Panc1 (cell line): Measurements from ENCODE around the gene TLR1. TPM values are rescaled to one million over a fixed set of nuclear protein-coding genes. Genes with fewer than 3 reads are reported as not detected.

Source experiments
- ATAC-seq: fragments of 200-7000 bp; cut with Tn5 transposase; 2 replicates; pipeline ENCODE4 v1.9.1; 2020; ENCODE audit warnings: mild to moderate bottlenecking, moderate library complexity
- BruUV-seq: library from RNA; stranded (reverse); fragments of 400-500 nt; replicated peaks from 2 replicates; lab custom pipeline; 2021; lab: Mats Ljungman, UMichigan
- CTCF ChIA-PET: fragments of 300-600 bp; sonication (Branson Sonifier 250); formaldehyde crosslinking; loops from one replicate; lab custom pipeline; 2022; ENCODE audit warnings: antibody characterized with exemption; lab: Charles Lee
- POLR2A ChIA-PET: fragments of 300-600 bp; sonication (Branson Sonifier 250); formaldehyde crosslinking; loops from one replicate; lab custom pipeline; 2022; ENCODE audit warnings: antibody characterized with exemption; lab: Charles Lee
- DNase-seq: peaks from one replicate; pipeline ENCODE4 v3.0.0-alpha.2; 2010; ENCODE audit warnings: low read depth, low spot score
- H3K27ac ChIP-seq: 2 replicates; pipeline ENCODE4 v1.5.1; 2011; ENCODE audit warnings: mild to moderate bottlenecking, low read length, inconsistent platforms
- H3K27me3 ChIP-seq: fragments of 200-500 bp; sonication (Bioruptor generic); 2 replicates; pipeline ENCODE4 v1.6.0; 2014; ENCODE audit warnings: low read length, inconsistent platforms; ENCODE audit not compliant: control insufficient read depth, insufficient read depth
- H3K36me3 ChIP-seq: fragments of 200-500 bp; sonication (Bioruptor generic); 2 replicates; pipeline ENCODE4 v1.5.1; 2014; ENCODE audit warnings: inconsistent platforms, mild to moderate bottlenecking, low read length, moderate library complexity; ENCODE audit not compliant: control insufficient read depth, insufficient read depth
- H3K4me1 ChIP-seq: 2 replicates; pipeline ENCODE4 v1.5.1; 2011; ENCODE audit warnings: inconsistent platforms, mild to moderate bottlenecking, low read length, moderate library complexity; ENCODE audit not compliant: control insufficient read depth, insufficient read depth
- H3K4me3 ChIP-seq, 2 experiments: 2 replicates each; pipeline ENCODE4 v1.5.1; 2011 to 2012; ENCODE audit warnings: low read depth in 2 of 2, low read length in 2 of 2, mild to moderate bottlenecking in 2 of 2, inconsistent platforms in 1 of 2, moderate library complexity in 1 of 2
- H3K9me3 ChIP-seq: fragments of 200-500 bp; sonication (Bioruptor generic); 2 replicates; pipeline ENCODE4 v1.5.1; 2014; ENCODE audit warnings: low read depth, mild to moderate bottlenecking, inconsistent platforms, low read length, moderate library complexity; ENCODE audit not compliant: control insufficient read depth, insufficient read depth
- POLR2AphosphoS5 ChIP-seq: IDR thresholded peaks from 2 replicates; pipeline ENCODE4 v1.6.1; 2012; ENCODE audit warnings: mild to moderate bottlenecking, low read depth, low read length, moderate library complexity
- SIN3A ChIP-seq: IDR thresholded peaks from 2 replicates; pipeline ENCODE4 v1.6.1; 2012; ENCODE audit warnings: low read depth, mild to moderate bottlenecking, low read length, moderate library complexity, borderline replicate concordance; ENCODE audit not compliant: insufficient read depth
- TCF7L2 ChIP-seq: IDR thresholded peaks from 2 replicates; pipeline ENCODE4 v1.6.1; 2011; ENCODE audit warnings: mild to moderate bottlenecking, low read depth, low read length, inconsistent platforms
- in situ Hi-C: cut with HindIII; loops from 2 replicates; pipeline ENCODE4 v1.10.0; 2016; ENCODE audit warnings: low sequenced_read_pairs, low pct_unique_long_range_greater_than_20kb
- intact Hi-C: fragments of 100-400 bp; cut with micrococcal nuclease; formaldehyde crosslinking; loops from one replicate; pipeline ENCODE4 v1.10.0; 2022; ENCODE audit not compliant: unreplicated experiment
- total RNA-seq: library from RNA; stranded (reverse); gene quantifications from one replicate; pipeline ENCODE4 v1.2.1, GENCODE V29; 2021; ENCODE audit not compliant: unreplicated experiment
- TF ChIP-seq, protein P1 (sequence below): fragments of 450-650 bp; IDR thresholded peaks from 2 replicates; pipeline ENCODE4 v1.5.1; 2017; ENCODE audit warnings: mild to moderate bottlenecking
- TF ChIP-seq, protein P2 (sequence below), 2 experiments: IDR thresholded peaks; 2 replicates each; pipeline ENCODE4 v1.6.1; 2011 to 2012; ENCODE audit warnings: low read depth in 2 of 2, control low read depth in 1 of 2, low read length in 1 of 2, mild to moderate bottlenecking in 1 of 2, moderate library complexity in 1 of 2; ENCODE audit not compliant: insufficient read depth in 1 of 2

The TLR1 gene
- total RNA-seq, 1 experiment from 2014 or later: 0.41 TPM

DNA sequence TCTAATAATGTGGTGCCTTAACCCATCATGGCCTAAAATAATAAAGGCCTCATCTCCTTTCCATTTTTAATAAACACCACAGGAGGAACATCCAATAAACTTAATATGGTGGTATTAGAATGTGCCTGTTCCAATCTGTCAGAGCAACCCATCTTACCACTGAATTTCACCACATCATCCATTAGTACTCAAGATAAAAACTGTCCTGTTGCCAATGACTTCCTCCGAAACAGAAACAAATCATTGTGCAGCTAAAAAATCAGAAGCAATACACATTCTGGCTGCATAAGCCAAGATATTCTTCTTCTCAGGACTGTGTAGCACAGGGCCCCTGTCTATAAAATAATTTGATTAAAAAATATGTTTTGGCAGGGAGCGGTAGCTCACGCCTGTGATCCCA, 40.3 kb downstream of the TLR1 start:
- H3K27me3 ChIP-seq: no peaks in the 10 kb centered on the region
- POLR2A ChIA-PET: no interaction called here
- BruUV-seq: no TSS peak
- H3K4me3 ChIP-seq: no peak overlapping the region
- H3K27ac ChIP-seq: no peak overlapping the region
- no peaks in the 10 kb centered on the region for H3K4me1 ChIP-seq
- ATAC-seq (no peak), DNase-seq (no peak)
- in situ Hi-C loops: no loop called here
- TF ChIP-seq, protein P1, sequence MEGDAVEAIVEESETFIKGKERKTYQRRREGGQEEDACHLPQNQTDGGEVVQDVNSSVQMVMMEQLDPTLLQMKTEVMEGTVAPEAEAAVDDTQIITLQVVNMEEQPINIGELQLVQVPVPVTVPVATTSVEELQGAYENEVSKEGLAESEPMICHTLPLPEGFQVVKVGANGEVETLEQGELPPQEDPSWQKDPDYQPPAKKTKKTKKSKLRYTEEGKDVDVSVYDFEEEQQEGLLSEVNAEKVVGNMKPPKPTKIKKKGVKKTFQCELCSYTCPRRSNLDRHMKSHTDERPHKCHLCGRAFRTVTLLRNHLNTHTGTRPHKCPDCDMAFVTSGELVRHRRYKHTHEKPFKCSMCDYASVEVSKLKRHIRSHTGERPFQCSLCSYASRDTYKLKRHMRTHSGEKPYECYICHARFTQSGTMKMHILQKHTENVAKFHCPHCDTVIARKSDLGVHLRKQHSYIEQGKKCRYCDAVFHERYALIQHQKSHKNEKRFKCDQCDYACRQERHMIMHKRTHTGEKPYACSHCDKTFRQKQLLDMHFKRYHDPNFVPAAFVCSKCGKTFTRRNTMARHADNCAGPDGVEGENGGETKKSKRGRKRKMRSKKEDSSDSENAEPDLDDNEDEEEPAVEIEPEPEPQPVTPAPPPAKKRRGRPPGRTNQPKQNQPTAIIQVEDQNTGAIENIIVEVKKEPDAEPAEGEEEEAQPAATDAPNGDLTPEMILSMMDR: no peak
- TF ChIP-seq POLR2AphosphoS5 (no peak), SIN3A (no peak), TCF7L2 (no peak)
- TF ChIP-seq, protein P2, sequence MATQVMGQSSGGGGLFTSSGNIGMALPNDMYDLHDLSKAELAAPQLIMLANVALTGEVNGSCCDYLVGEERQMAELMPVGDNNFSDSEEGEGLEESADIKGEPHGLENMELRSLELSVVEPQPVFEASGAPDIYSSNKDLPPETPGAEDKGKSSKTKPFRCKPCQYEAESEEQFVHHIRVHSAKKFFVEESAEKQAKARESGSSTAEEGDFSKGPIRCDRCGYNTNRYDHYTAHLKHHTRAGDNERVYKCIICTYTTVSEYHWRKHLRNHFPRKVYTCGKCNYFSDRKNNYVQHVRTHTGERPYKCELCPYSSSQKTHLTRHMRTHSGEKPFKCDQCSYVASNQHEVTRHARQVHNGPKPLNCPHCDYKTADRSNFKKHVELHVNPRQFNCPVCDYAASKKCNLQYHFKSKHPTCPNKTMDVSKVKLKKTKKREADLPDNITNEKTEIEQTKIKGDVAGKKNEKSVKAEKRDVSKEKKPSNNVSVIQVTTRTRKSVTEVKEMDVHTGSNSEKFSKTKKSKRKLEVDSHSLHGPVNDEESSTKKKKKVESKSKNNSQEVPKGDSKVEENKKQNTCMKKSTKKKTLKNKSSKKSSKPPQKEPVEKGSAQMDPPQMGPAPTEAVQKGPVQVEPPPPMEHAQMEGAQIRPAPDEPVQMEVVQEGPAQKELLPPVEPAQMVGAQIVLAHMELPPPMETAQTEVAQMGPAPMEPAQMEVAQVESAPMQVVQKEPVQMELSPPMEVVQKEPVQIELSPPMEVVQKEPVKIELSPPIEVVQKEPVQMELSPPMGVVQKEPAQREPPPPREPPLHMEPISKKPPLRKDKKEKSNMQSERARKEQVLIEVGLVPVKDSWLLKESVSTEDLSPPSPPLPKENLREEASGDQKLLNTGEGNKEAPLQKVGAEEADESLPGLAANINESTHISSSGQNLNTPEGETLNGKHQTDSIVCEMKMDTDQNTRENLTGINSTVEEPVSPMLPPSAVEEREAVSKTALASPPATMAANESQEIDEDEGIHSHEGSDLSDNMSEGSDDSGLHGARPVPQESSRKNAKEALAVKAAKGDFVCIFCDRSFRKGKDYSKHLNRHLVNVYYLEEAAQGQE (IDR thresholded peaks at IDR 0.05; ENCODE audit: insufficient read depth in 1 of 2, low read depth in 2 of 2, low read length in 1 of 2): no peak
- no peaks in the 10 kb centered on the region for H3K9me3 ChIP-seq
- H3K36me3 ChIP-seq: no peaks in the 10 kb centered on the region
- CTCF ChIA-PET: no interaction called here
- intact Hi-C loops: no loop called here

DNA sequence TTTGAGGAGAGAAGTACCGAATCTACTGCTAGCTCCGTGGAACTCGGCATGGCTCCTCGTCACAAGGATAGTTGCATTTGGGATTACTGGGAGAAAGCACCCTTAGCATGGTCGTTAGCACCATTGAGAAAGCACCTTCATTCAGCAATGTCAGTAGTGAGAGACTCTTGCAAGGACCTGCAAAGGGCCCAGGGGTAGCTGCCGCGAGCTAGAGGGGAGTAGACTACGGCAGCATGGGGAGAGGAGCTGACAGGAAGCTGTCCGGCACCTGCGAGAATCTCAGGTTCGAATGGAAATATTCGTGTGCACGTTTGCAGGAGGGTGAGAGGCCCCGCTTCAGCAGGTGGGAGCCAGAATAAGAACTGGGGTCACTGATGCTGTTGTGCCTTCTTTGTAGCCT, 42.0 kb downstream of the TLR1 start:
- TF ChIP-seq SIN3A (no peak), POLR2AphosphoS5 (no peak), TCF7L2 (no peak)
- TF ChIP-seq, protein P1: no peak
- TF ChIP-seq, protein P2 (IDR thresholded peaks at IDR 0.05; ENCODE audit: insufficient read depth in 1 of 2, low read depth in 2 of 2, low read length in 1 of 2): no peak
- Histone ChIP-seq H3K27me3 (no peaks in the 10 kb centered on the region), H3K9me3 (no peaks in the 10 kb centered on the region), H3K4me3 (no peak overlapping the region), H3K27ac (no peak overlapping the region), H3K36me3 (no peaks in the 10 kb centered on the region), H3K4me1 (no peaks in the 10 kb centered on the region)
- ChIA-PET POLR2A (no interaction called here), CTCF (no interaction called here)
- no peak for ATAC-seq
- intact Hi-C loops (no loop called here), in situ Hi-C loops (no loop called here)
- DNase-seq: no peak
- BruUV-seq: no TSS peak
